Hepatocyte (in vitro differentiated cells): ENCODE results near the gene OR2F2. TPM values are rescaled to one million over a fixed set of nuclear protein-coding genes. Genes with fewer than 3 reads are reported as not detected.

Experiments
- DNase-seq: peaks from one replicate; pipeline ENCODE4 v3.0.0-alpha.2; 2016; ENCODE audit warnings: low spot score
- H2AFZ ChIP-seq: fragments of 200-600 bp; sonication (generic); 2 replicates; pipeline ENCODE4 v1.6.0; 2016; ENCODE audit warnings: antibody characterized with exemption, mild to moderate bottlenecking
- H3K27ac ChIP-seq: fragments of 200-600 bp; sonication (generic); 2 replicates; pipeline ENCODE4 v1.5.1; 2016; ENCODE audit warnings: mild to moderate bottlenecking
- H3K27me3 ChIP-seq: fragments of 200-600 bp; sonication (generic); 2 replicates; pipeline ENCODE4 v1.6.1; 2016
- H3K36me3 ChIP-seq: fragments of 200-600 bp; sonication (generic); replicated peaks from 2 replicates; pipeline ENCODE4 v1.5.1; 2016; ENCODE audit warnings: low read depth; ENCODE audit not compliant: insufficient read depth
- H3K4me1 ChIP-seq: fragments of 200-600 bp; sonication (generic); 2 replicates; pipeline ENCODE4 v1.5.1; 2016; ENCODE audit warnings: mild to moderate bottlenecking, moderate library complexity; ENCODE audit not compliant: insufficient read depth
- H3K4me2 ChIP-seq: fragments of 200-600 bp; sonication (generic); 2 replicates; pipeline ENCODE4 v1.6.0; 2016
- H3K4me3 ChIP-seq: fragments of 200-600 bp; sonication (generic); 2 replicates; pipeline ENCODE4 v1.5.1; 2016; ENCODE audit warnings: mild to moderate bottlenecking
- H3K79me2 ChIP-seq: fragments of 200-600 bp; sonication (generic); 2 replicates; pipeline ENCODE4 v1.6.0; 2017; ENCODE audit warnings: mild to moderate bottlenecking
- H3K9me2 ChIP-seq: fragments of 200-600 bp; sonication (generic); replicated peaks from 2 replicates; pipeline ENCODE4 v1.6.0; 2017; ENCODE audit warnings: mild to moderate bottlenecking; ENCODE audit not compliant: insufficient read depth
- H3K9me3 ChIP-seq: fragments of 200-600 bp; sonication (generic); 2 replicates; pipeline ENCODE4 v1.5.1; 2016; ENCODE audit warnings: low read depth, mild to moderate bottlenecking
- H4K20me1 ChIP-seq: fragments of 200-600 bp; sonication (generic); 2 replicates; pipeline ENCODE4 v1.6.0; 2016; ENCODE audit warnings: mild to moderate bottlenecking; ENCODE audit not compliant: insufficient read depth, poor library complexity, severe bottlenecking
- EZH2 ChIP-seq: fragments of 200-600 bp; sonication (generic); IDR thresholded peaks from 2 replicates; pipeline ENCODE4 v1.6.1; 2016; ENCODE audit warnings: antibody characterized with exemption, mild to moderate bottlenecking, borderline replicate concordance
- EZH2phosphoT487 ChIP-seq: fragments of 200-600 bp; sonication (generic); IDR thresholded peaks from one replicate; pipeline ENCODE4 v1.6.1; 2018; ENCODE audit warnings: antibody characterized with exemption, mild to moderate bottlenecking, low read depth, moderate library complexity; ENCODE audit not compliant: unreplicated experiment, severe bottlenecking
- whole genome bisulfite sequencing: methylation state at CpG from one replicate; pipeline ENCODE4 v1.1.6; 2016; ENCODE audit warnings: low lambda C conversion rate; ENCODE audit errors: missing lambda C conversion rate; 5-methylcytosine and 5-hydroxymethylcytosine counted together
- polyA plus RNA-seq: library from polyadenylated mRNA; unstranded; fragments of >200 nt; fragmentation: Nextera tagmentation; extraction: Ambion mirVana; gene quantifications from 2 replicates; pipeline ENCODE4 v1.2.1, GENCODE V29; 2016
- total RNA-seq: library from RNA; depleted of rRNA; stranded (reverse); fragments of >200 nt; gene quantifications from 2 replicates; pipeline ENCODE4 v1.2.3, GENCODE V29; 2014
- TF ChIP-seq, protein P1 (sequence below): fragments of 200-600 bp; sonication (generic); IDR thresholded peaks from 2 replicates; pipeline ENCODE4 v1.5.1; 2016; ENCODE audit warnings: antibody characterized with exemption, mild to moderate bottlenecking; ENCODE audit not compliant: poor library complexity

Gene OR2F2
- total and polyA plus RNA-seq, 2 experiments from 2014 or later = not detected

DNA sequence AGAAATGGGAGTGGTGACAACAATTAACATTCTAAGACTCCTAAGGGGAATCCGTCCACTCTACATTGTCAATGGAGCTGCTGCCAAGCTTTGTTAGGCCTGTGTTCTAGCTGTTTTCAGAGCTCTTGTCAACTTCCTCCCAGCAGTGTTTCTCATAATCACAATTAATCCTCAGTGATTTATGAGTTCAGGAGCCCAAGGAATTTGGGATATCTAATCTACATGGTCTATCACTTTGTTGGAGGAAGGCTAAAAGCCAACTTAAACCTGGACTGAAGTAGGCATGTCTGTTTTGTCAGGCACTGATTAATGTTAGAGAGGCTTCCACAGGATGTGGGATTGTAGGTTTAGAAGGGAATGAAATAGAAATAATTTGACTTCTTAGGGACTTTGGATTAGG is 10.2 kb upstream of the OR2F2 start:
- Histone ChIP-seq H3K4me1 (no peaks in the 10 kb centered on the region), H3K9me2 (no peaks in the 10 kb centered on the region), H3K4me3 (no peak overlapping the region), H2AFZ (no peak overlapping the region), H3K4me2 (no peak overlapping the region), H3K27ac (no peak overlapping the region), H3K79me2 (no peaks in the 10 kb centered on the region), H3K36me3 (no peaks in the 10 kb centered on the region), H3K9me3 (no peaks in the 10 kb centered on the region), H3K27me3 (no peaks in the 10 kb centered on the region), H4K20me1 (no peaks in the 10 kb centered on the region)
- WGBS = 64% methylated on average over 1 of the region's 1 CpG
- TF ChIP-seq EZH2 = no peak
- TF ChIP-seq EZH2phosphoT487 = no peak
- TF ChIP-seq, protein P1, sequence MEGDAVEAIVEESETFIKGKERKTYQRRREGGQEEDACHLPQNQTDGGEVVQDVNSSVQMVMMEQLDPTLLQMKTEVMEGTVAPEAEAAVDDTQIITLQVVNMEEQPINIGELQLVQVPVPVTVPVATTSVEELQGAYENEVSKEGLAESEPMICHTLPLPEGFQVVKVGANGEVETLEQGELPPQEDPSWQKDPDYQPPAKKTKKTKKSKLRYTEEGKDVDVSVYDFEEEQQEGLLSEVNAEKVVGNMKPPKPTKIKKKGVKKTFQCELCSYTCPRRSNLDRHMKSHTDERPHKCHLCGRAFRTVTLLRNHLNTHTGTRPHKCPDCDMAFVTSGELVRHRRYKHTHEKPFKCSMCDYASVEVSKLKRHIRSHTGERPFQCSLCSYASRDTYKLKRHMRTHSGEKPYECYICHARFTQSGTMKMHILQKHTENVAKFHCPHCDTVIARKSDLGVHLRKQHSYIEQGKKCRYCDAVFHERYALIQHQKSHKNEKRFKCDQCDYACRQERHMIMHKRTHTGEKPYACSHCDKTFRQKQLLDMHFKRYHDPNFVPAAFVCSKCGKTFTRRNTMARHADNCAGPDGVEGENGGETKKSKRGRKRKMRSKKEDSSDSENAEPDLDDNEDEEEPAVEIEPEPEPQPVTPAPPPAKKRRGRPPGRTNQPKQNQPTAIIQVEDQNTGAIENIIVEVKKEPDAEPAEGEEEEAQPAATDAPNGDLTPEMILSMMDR = no peak
- no peak for DNase-seq

- Histone ChIP-seq H4K20me1 (no peaks in the 10 kb centered on the region), H3K27me3 (no peaks in the 10 kb centered on the region), H3K79me2 (no peaks in the 10 kb centered on the region), H3K4me1 (no peaks in the 10 kb centered on the region), H3K9me3 (no peaks in the 10 kb centered on the region), H3K36me3 (no peaks in the 10 kb centered on the region), H3K4me2 (no peak overlapping the region), H3K9me2 (no peaks in the 10 kb centered on the region), H2AFZ (no peak overlapping the region), H3K27ac (no peak overlapping the region), H3K4me3 (no peak overlapping the region)
- WGBS = 89% methylated on average over 1 of the region's 1 CpG
- TF ChIP-seq, protein P1 = no peak
- TF ChIP-seq EZH2phosphoT487 (no peak), EZH2 (no peak)
- no peak for DNase-seq
Measured at GRCh38 chr7:143929224-143929920, 5.7 kb upstream of the OR2F2 start.

DNA sequence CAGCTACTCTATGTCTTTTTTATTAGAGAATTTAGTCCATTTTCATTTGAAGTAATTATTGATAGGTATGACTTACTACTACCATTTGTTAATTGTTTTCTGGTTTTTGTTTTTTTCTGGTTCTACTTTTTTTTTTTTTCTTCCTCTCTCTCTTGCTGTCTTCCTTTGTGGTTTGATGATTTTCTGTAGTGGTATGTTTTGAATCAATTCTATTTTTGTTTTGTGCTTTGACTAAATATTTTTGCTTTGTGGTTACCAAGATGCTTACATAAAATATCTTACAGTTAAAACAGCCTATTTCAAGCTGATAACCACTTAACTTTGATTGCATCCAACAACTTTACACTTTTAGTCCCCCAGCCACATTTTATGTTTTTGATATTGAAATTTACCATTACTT is 3.3 kb upstream of the OR2F2 start:
- H2AFZ ChIP-seq = no peak overlapping the region
- no peaks in the 10 kb centered on the region for H3K9me2 ChIP-seq
- DNase-seq = no peak
- no peak overlapping the region for H3K4me3 ChIP-seq
- H3K79me2 ChIP-seq = no peaks in the 10 kb centered on the region
- no peaks in the 10 kb centered on the region for H3K9me3 ChIP-seq
- H3K4me2 ChIP-seq = no peak overlapping the region
- H4K20me1 ChIP-seq = no peaks in the 10 kb centered on the region
- no peak overlapping the region for H3K27ac ChIP-seq
- TF ChIP-seq EZH2phosphoT487 (no peak), EZH2 (no peak)
- TF ChIP-seq, protein P1 = no peak
- H3K27me3 ChIP-seq = no peaks in the 10 kb centered on the region
- no peaks in the 10 kb centered on the region for H3K36me3 ChIP-seq
- no peaks in the 10 kb centered on the region for H3K4me1 ChIP-seq
